ENCODE results near the gene IDUA. TPM values are rescaled to one million over a fixed set of nuclear protein-coding genes. Genes with fewer than 3 reads are reported as not detected.

The IDUA gene
- polyA plus RNA-seq, 1 experiment, result 13.2 TPM

DNA sequence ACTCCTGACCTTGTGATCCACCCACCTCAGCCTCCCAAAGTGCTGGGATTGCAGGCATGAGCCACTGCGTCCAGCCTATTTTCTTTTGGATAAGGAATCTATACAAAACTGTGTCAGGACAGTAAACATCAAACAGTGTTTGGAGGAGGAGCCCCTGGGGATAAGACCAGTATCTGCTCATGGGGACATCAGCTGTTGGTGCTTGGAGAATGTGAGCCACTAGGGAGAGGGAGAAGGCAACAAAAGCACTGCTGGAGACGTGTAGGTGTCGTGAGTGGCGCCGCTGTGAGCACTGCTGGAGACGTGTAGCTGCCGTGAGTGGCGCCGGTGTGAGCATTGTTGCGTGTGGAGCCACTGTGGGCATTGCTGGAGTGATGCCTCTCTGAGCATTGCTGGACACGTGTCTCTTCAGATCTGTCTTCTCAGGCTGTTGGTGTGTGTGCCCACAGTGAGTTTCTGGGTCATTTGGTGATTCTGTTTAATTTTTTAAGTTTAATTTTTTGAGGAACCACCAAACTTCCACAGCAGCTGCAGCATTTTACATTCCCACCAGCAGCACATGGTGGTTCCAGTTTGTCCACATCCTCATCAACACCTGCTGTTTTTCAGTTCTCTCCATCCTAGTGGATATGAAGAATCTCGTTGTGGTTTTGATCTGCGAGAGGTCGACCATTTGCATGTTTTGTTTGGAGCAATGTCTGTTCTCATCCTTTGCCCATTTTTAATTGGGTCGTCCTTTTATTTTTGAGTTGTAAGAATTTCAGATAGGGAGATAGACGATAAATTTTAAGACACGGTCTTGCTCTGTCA, 32.4 kb upstream of the IDUA start:
- no peak overlapping the region for H3K4me3 ChIP-seq (ENCODE audit: low read depth, low read length)
- CTCF ChIA-PET, result interaction anchor here (0.6 kb wide), 1 partner anchor 12 kb away, joined by 4 read pairs; no protein-coding TSS in a partner anchor
- no peak for TF ChIP-seq CTCF (IDR thresholded peaks at IDR 0.05; ENCODE audit: insufficient read depth, low read depth, low read length)
- no peak for DNase-seq (ENCODE audit: low read depth)
- peaks cover 7% of the 10 kb centered on the region for H3K36me3 ChIP-seq (ENCODE audit: control insufficient read depth, insufficient read depth, low read length)
- POLR2A ChIA-PET, result no interaction called here
- no peaks in the 10 kb centered on the region for H3K27me3 ChIP-seq (ENCODE audit: control insufficient read depth, insufficient read depth, low read length)

DNA sequence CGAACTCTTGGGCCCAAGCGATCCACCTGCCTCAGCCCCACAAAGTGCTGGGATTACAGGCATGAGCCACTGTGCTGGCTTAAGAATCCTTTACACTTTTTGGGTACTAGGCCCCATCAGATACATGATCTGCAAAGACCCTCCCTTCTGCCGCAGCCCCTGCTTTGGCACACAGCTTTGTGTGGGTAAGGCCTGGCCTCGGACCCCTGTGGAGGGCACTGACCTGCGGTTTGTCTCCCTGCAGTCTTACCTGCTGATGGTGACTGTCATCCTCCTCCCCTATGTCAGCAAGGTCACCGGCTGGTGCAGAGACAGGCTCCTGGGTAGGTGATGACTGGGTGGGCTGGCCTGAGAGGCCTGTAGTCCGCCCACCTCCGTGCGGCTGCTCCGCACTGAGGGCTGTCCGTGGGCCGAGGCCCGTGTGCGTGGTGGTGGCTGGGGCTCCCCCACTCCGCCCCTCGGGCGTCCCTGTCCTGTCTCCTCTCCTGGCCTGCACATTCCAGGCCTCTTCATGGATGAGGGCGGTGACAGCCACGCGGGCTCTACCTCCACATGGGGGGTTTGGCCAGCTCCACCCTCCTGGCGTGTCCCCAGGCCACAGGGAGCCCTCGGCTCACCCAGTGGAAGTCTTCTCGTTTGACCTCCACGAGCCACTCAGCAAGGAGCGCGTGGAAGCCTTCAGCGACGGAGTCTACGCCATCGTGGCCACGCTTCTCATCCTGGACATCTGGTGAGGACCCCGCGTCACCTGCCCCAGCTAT, 31.5 kb upstream of the IDUA start:
- Histone ChIP-seq H3K36me3 (ENCODE audit: control insufficient read depth, insufficient read depth, low read length) (peaks cover 12% of the 10 kb centered on the region), H3K27me3 (ENCODE audit: control insufficient read depth, insufficient read depth, low read length) (no peaks in the 10 kb centered on the region), H3K4me3 (ENCODE audit: low read depth, low read length) (no peak overlapping the region)
- ChIA-PET CTCF (no interaction called here), POLR2A (no interaction called here)
- no peak for TF ChIP-seq CTCF (IDR thresholded peaks at IDR 0.05; ENCODE audit: insufficient read depth, low read depth, low read length)
- no peak for DNase-seq (ENCODE audit: low read depth)

GRCh38 chr4:955931-956381, 30.9 kb upstream of the IDUA start:
- DNase-seq (ENCODE audit: low read depth), result no peak
- no peaks in the 10 kb centered on the region for H3K27me3 ChIP-seq (ENCODE audit: control insufficient read depth, insufficient read depth, low read length)
- H3K36me3 ChIP-seq (ENCODE audit: control insufficient read depth, insufficient read depth, low read length), result peaks cover 16% of the 10 kb centered on the region
- H3K4me3 ChIP-seq (ENCODE audit: low read depth, low read length), result no peak overlapping the region
- ChIA-PET CTCF (no interaction called here), POLR2A (no interaction called here)
- no peak for TF ChIP-seq CTCF (IDR thresholded peaks at IDR 0.05; ENCODE audit: insufficient read depth, low read depth, low read length)

DNA sequence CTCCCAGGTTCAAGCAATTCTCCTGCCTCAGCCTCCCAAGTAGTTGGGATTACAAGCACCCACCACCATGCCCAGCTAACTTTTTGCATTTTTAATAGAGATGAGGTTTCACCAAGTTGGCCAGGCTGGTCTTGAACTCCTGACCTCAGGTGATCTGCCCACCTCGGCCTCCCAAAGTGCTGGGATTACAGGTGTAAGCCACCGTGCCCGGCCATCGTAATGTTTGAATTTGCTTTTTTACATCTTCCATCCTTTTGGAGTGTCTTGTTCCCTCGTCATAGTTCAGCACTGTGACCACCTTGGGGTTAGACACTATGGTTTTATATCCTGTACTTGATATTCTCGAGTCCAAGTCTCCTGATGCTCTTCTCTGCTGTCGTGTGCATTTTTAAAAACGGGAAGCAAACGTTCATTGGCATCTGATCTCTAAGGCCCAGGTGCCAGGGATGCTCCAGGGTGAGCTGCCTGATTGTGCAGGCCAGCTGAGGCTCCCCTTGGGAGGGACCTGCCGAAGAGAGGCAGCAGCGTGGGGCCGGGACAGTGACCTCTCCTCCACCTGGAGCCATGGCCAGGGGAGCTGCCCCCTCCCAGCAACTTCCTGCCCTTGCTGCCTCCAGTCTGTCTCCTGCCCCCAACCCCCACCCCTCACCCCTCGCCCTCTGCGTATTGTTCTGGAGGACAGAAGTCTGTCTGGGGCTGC, 30.2 kb upstream of the IDUA start:
- Histone ChIP-seq H3K27me3 (ENCODE audit: control insufficient read depth, insufficient read depth, low read length) (no peaks in the 10 kb centered on the region), H3K36me3 (ENCODE audit: control insufficient read depth, insufficient read depth, low read length) (peaks cover 20% of the 10 kb centered on the region), H3K4me3 (ENCODE audit: low read depth, low read length) (no peak overlapping the region)
- DNase-seq (ENCODE audit: low read depth), result no peak
- POLR2A ChIA-PET, result no interaction called here
- CTCF ChIA-PET, result no interaction called here
- TF ChIP-seq CTCF (IDR thresholded peaks at IDR 0.05; ENCODE audit: insufficient read depth, low read depth, low read length), result no peak

DNA sequence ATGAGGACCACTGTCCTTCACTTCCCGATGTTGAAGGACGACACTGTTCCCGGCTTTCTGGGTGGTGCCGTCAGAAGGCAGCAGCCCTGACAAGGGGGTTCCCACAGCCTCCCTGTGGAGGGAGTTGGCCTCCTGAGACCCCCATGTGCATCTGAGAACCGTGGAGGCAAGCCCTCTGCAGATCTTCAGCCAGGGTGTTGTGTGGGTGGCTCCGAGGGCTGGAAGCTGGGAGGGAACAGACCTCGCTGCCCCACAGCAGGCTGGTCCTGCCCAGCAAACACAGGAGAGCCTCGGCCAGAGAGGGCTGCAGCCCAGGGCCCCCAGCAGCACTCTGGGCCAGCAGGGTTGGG, 29.6 kb upstream of the IDUA start:
- no peak for DNase-seq (ENCODE audit: low read depth)
- H3K4me3 ChIP-seq (ENCODE audit: low read depth, low read length), result no peak overlapping the region
- no peaks in the 10 kb centered on the region for H3K27me3 ChIP-seq (ENCODE audit: control insufficient read depth, insufficient read depth, low read length)
- POLR2A ChIA-PET, result no interaction called here
- CTCF ChIA-PET, result no interaction called here
- H3K36me3 ChIP-seq (ENCODE audit: control insufficient read depth, insufficient read depth, low read length), result peaks cover 24% of the 10 kb centered on the region
- no peak for TF ChIP-seq CTCF (IDR thresholded peaks at IDR 0.05; ENCODE audit: insufficient read depth, low read depth, low read length)
